OCI-LY3 (cell line): ENCODE results near the gene VIPR2.
"Not testable (repeated sequence)": the region's sequence is repeated elsewhere in the genome, so short reads cannot be mapped to it uniquely, and the experiment has no call there.

Experiments
- H2AFZ ChIP-seq: fragments of 200-600, 300-600 bp; shearing (Covaris generic); 2 replicates; pipeline ENCODE4 v1.6.0; 2014; ENCODE audit warnings: antibody characterized with exemption, low read depth, low read length
- H3K27ac ChIP-seq: fragments of 200-600, 300-600 bp; sonication (generic); 2 replicates; pipeline ENCODE4 v1.5.1; 2014; ENCODE audit warnings: mild to moderate bottlenecking, low read length, moderate library complexity, mixed read lengths
- H3K27me3 ChIP-seq: fragments of 200-600, 300-600 bp; sonication (generic); 2 replicates; pipeline ENCODE4 v1.6.1; 2014; ENCODE audit warnings: low read depth, low read length, mixed read lengths
- H3K36me3 ChIP-seq: fragments of 200-600, 300-600 bp; sonication (generic); replicated peaks from 2 replicates; pipeline ENCODE3; 2014; ENCODE audit warnings: low read depth, low read length, mixed read lengths
- H3K4me1 ChIP-seq: fragments of 300-600, 200-600 bp; sonication (generic); 2 replicates; pipeline ENCODE4 v1.6.1; 2014; ENCODE audit warnings: low read length, mixed read lengths
- H3K4me2 ChIP-seq: fragments of 200-600, 300-600 bp; sonication (generic); 2 replicates; pipeline ENCODE4 v1.6.1; 2014; ENCODE audit warnings: low read length, mixed read lengths
- H3K4me3 ChIP-seq: fragments of 300-600, 200-600 bp; sonication (generic); 2 replicates; pipeline ENCODE4 v1.5.1; 2014; ENCODE audit warnings: antibody characterized with exemption, mild to moderate bottlenecking, low read length, moderate library complexity
- H3K79me2 ChIP-seq: fragments of 300-600, 200-600 bp; shearing (Covaris generic); 2 replicates; pipeline ENCODE4 v1.6.1; 2014; ENCODE audit warnings: mild to moderate bottlenecking, low read length, mixed read lengths
- H3K9ac ChIP-seq: fragments of 300-600, 200-600 bp; shearing (Covaris generic); 2 replicates; pipeline ENCODE4 v1.6.0; 2014; ENCODE audit warnings: mild to moderate bottlenecking, low read length, moderate library complexity
- H3K9me3 ChIP-seq: fragments of 200-600, 300-600 bp; shearing (Covaris generic); 2 replicates; pipeline ENCODE4 v1.6.1; 2014; ENCODE audit warnings: low read length, mixed read lengths; ENCODE audit not compliant: insufficient read depth
- H4K20me1 ChIP-seq: fragments of 200-600, 300-600 bp; sonication (generic); 2 replicates; pipeline ENCODE4 v1.6.1; 2016; ENCODE audit warnings: low read length, mixed read lengths; ENCODE audit not compliant: insufficient read depth
- EZH2phosphoT487 ChIP-seq: fragments of 200-600 bp; shearing (Covaris generic); IDR thresholded peaks from 2 replicates; pipeline ENCODE4 v1.6.1; 2018; ENCODE audit warnings: antibody characterized with exemption, mixed run types, low read depth
- TF ChIP-seq, protein P1 (sequence below): fragments of 200-600, 300-600 bp; sonication (generic); IDR thresholded peaks from 2 replicates; pipeline ENCODE4 v1.5.1; 2014; ENCODE audit warnings: antibody characterized with exemption, low read length, low read depth

Gene VIPR2

DNA sequence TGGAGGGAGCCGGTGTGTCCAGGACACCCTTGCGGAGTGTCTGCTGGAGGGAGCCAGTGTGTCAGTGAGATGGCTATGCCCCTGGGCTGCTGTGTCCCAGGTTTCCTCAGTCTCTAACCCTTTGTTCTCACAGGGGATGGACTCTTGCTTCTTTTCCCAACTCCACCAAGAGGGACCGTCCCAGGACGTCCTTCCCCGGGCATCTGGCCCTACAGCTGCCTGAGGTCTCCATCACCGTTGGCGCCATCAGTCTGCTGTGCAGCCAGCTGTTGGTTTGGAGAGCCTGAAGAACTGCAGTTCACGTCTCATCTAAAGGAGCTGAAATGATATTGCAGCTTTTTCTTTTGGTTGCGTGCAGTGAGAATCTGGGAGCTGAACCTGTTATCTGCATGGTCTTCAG lies 136.2 kb downstream of the VIPR2 start:
- Histone ChIP-seq H3K4me2 (no peak overlapping the region), H3K9ac (no peak overlapping the region), H3K79me2 (no peaks in the 10 kb centered on the region), H2AFZ (no peak overlapping the region), H3K36me3 (no peaks in the 10 kb centered on the region), H3K4me1 (no peaks in the 10 kb centered on the region), H3K27ac (no peak overlapping the region), H3K4me3 (no peak overlapping the region), H3K9me3 (no peaks in the 10 kb centered on the region), H3K27me3 (0 out of 2 replicates have a peak, but pooled peaks cover 2% of the 10 kb centered on the region), H4K20me1 (no peaks in the 10 kb centered on the region)
- TF ChIP-seq, protein P1, sequence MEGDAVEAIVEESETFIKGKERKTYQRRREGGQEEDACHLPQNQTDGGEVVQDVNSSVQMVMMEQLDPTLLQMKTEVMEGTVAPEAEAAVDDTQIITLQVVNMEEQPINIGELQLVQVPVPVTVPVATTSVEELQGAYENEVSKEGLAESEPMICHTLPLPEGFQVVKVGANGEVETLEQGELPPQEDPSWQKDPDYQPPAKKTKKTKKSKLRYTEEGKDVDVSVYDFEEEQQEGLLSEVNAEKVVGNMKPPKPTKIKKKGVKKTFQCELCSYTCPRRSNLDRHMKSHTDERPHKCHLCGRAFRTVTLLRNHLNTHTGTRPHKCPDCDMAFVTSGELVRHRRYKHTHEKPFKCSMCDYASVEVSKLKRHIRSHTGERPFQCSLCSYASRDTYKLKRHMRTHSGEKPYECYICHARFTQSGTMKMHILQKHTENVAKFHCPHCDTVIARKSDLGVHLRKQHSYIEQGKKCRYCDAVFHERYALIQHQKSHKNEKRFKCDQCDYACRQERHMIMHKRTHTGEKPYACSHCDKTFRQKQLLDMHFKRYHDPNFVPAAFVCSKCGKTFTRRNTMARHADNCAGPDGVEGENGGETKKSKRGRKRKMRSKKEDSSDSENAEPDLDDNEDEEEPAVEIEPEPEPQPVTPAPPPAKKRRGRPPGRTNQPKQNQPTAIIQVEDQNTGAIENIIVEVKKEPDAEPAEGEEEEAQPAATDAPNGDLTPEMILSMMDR = no peak
- TF ChIP-seq EZH2phosphoT487 = no peak

DNA sequence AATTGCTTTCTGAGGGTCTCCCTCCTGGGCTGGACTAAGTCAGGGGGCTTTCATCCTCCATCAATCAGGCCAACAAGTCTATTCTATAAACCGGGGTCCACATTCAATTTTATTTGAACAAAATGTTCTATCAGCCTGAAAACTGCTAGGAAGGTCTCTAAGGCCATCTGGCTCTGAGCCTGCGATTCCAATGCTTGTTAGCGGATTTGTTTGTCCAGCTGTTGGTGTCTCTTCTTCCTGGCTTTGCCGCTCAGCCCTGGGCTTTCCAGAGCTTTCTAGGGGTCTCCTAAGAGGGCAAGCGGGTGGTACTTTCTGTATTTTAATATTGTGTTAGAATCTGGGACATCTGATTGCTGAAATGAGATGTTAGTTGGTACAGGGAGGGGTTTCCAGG lies 136.7 kb downstream of the VIPR2 start:
- H3K27ac ChIP-seq = no peak overlapping the region
- H3K4me2 ChIP-seq = no peak overlapping the region
- H2AFZ ChIP-seq = no peak overlapping the region
- 0 out of 2 replicates have a peak, but pooled peaks cover 2% of the 10 kb centered on the region for H3K27me3 ChIP-seq
- H3K9me3 ChIP-seq = no peaks in the 10 kb centered on the region
- no peaks in the 10 kb centered on the region for H3K4me1 ChIP-seq
- H4K20me1 ChIP-seq = no peaks in the 10 kb centered on the region
- no peak for TF ChIP-seq EZH2phosphoT487
- TF ChIP-seq, protein P1 = no peak
- H3K36me3 ChIP-seq = no peaks in the 10 kb centered on the region
- no peak overlapping the region for H3K4me3 ChIP-seq
- no peaks in the 10 kb centered on the region for H3K79me2 ChIP-seq
- H3K9ac ChIP-seq = no peak overlapping the region

DNA sequence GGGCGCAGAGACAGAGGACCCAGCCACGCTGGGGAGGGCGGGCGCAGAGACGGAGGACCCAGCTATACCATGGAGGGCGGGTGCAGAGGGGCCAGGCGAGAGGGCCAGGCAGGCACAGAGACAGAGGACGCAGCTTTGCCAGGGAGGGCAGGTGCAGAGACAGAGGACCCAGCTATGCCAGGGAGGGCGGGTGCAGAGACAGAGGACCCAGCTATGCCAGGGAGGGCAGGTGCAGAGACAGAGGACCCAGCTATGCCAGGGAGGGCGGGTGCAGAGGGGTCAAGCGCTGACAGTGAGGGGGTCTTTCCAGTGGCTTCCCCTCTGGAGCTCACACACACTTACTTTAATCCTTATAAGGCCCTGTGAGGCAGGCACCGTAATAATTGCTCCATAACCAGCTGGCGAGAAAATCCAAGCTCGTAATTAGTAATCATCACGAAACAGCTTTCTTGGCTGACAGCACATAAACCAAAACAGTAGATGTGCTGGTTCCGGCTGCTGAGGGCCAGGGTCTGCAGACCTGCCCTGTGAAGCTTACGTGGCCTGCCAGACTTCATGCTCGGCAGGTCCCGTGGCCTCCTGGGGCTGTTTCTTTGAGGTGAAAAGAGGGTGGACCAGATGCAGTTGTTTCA lies 137.2 kb downstream of the VIPR2 start:
- Histone ChIP-seq H3K27me3 (0 out of 2 replicates have a peak, but pooled peaks cover 2% of the 10 kb centered on the region), H3K27ac (no peak overlapping the region), H3K9ac (no peak overlapping the region), H3K36me3 (no peaks in the 10 kb centered on the region), H3K4me3 (no peak overlapping the region), H3K79me2 (no peaks in the 10 kb centered on the region), H2AFZ (no peak overlapping the region), H3K4me2 (no peak overlapping the region), H4K20me1 (no peaks in the 10 kb centered on the region), H3K4me1 (no peaks in the 10 kb centered on the region), H3K9me3 (no peaks in the 10 kb centered on the region)
- TF ChIP-seq, protein P1 = no peak
- TF ChIP-seq EZH2phosphoT487 = no peak

DNA sequence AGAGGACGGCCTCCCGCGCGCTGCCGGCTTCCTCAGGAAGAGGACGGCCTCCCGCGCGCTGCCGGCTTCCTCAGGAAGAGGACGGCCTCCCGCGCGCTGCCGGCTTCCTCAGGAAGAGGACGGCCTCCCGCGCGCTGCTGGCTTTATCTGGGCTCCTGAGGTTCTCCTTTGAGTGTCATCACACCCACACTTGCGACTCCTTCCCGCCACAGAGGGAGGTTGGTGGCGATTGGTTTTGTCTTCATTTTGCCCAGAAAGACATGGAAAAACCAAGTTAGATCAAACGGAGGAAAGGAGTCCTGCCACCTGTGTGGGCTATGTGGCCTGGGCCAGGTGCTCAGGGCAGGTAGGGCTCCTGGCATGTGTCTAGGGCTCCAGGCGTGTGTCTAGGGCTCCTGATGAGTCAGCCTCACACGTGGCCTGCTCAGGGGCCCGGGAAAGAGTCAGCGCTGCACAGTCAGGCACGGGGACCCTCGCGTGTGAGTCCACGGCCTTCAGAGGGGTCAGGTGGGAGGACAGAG lies 138.0 kb downstream of the VIPR2 start:
- H3K79me2 ChIP-seq = no peaks in the 10 kb centered on the region
- H2AFZ ChIP-seq = no peak overlapping the region
- H3K36me3 ChIP-seq = no peaks in the 10 kb centered on the region
- no peak overlapping the region for H3K27ac ChIP-seq
- H3K27me3 ChIP-seq = 0 out of 2 replicates have a peak, but pooled peaks cover 2% of the 10 kb centered on the region
- H3K4me2 ChIP-seq = no peak overlapping the region
- TF ChIP-seq EZH2phosphoT487 = no peak
- TF ChIP-seq, protein P1 = no peak
- no peaks in the 10 kb centered on the region for H4K20me1 ChIP-seq
- no peak overlapping the region for H3K9ac ChIP-seq
- H3K4me3 ChIP-seq = no peak overlapping the region
- H3K4me1 ChIP-seq = no peaks in the 10 kb centered on the region
- H3K9me3 ChIP-seq = no peaks in the 10 kb centered on the region

DNA sequence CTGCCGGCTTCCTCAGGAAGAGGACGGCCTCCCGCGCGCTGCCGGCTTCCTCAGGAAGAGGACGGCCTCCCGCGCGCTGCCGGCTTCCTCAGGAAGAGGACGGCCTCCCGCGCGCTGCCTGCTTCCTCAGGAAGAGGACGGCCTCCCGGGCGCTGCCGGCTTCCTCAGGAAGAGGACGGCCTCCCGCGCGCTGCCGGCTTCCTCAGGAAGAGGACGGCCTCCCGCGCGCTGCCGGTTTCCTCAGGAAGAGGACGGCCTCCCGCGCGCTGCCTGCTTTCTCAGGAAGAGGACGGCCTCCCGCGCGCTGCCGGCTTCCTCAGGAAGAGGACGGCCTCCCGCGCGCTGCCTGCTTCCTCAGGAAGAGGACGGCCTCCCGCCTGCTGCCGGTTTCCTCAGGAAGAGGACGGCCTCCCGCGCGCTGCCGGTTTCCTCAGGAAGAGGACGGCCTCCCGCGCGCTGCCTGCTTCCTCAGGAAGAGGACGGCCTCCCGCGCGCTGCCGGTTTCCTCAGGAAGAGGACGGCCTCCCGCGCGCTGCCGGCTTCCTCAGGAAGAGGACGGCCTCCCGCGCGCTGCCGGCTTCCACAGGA lies 138.6 kb downstream of the VIPR2 start:
- H3K27ac ChIP-seq, H3K36me3 ChIP-seq, H2AFZ ChIP-seq, H3K4me3 ChIP-seq, H3K4me2 ChIP-seq, H3K79me2 ChIP-seq, H4K20me1 ChIP-seq, H3K9ac ChIP-seq, H3K4me1 ChIP-seq, H3K9me3 ChIP-seq, H3K27me3 ChIP-seq: not testable (repeated sequence)
